Epithelial cell of esophagus (primary cell): Measurements from ENCODE around the gene TAS2R10.

Experiments
- DNase-seq: peaks from one replicate; pipeline ENCODE4 v3.0.0; 2010; ENCODE audit warnings: low read depth
- H3K4me3 ChIP-seq: 2 replicates; pipeline ENCODE4 v1.5.1; 2011; ENCODE audit warnings: mild to moderate bottlenecking, low read length, control low read depth
- CTCF ChIP-seq: IDR thresholded peaks from 2 replicates; pipeline ENCODE4 v1.5.1; 2011; ENCODE audit warnings: low read depth, mild to moderate bottlenecking, low read length, control low read depth, inconsistent platforms; ENCODE audit not compliant: insufficient read depth; ENCODE audit errors: missing control alignments

Gene TAS2R10

GRCh38 chr12:10783252-10783651 is 42.9 kb downstream of the TAS2R10 start:
- no peak overlapping the region for H3K4me3 ChIP-seq
- no peak for DNase-seq
- no peak for TF ChIP-seq CTCF

GRCh38 chr12:10779103-10779502 is 47.1 kb downstream of the TAS2R10 start:
- no peak for TF ChIP-seq CTCF
- no peak for DNase-seq
- H3K4me3 ChIP-seq, result no peak overlapping the region
